Endothelial cell of umbilical vein (primary cell): ENCODE results near the gene PKP4. TPM values are rescaled to one million over a fixed set of nuclear protein-coding genes. Genes with fewer than 3 reads are reported as not detected.

Experiments used
- BruUV-seq: library from RNA; stranded (reverse); fragments of 400-500 nt; replicated peaks from 2 replicates; lab custom pipeline; 2021; lab: Mats Ljungman, UMichigan
- CTCF ChIA-PET: fragments of 300-600, 350-600 bp; sonication (Branson Sonifier 250); formaldehyde crosslinking; loops from one replicate; lab custom pipeline; 2021; ENCODE audit warnings: antibody characterized with exemption, inconsistent platforms; lab: Charles Lee
- POLR2A ChIA-PET: fragments of 300-600, 350-600 bp; sonication (Branson Sonifier 250); formaldehyde crosslinking; loops from one replicate; lab custom pipeline; 2021; ENCODE audit warnings: antibody characterized with exemption, inconsistent platforms; lab: Charles Lee
- DNase-seq: peaks from one replicate; pipeline ENCODE4 v3.0.0-alpha.2; 2011; ENCODE audit warnings: low read depth, low spot score
- FAIRE-seq: peaks from 2 replicates; lab custom pipeline; 2011; peaks lifted over from hg19 to GRCh38; lab: Jason Lieb, UNC
- H2AFZ ChIP-seq: 2 replicates; pipeline ENCODE4 v1.6.0; 2012; ENCODE audit warnings: low read depth, low read length, control low read depth, inconsistent platforms
- H3K27ac ChIP-seq: 2 replicates; pipeline ENCODE4 v1.5.1; 2011; ENCODE audit warnings: low read depth, mild to moderate bottlenecking, control low read depth, low read length, moderate library complexity; ENCODE audit not compliant: insufficient read depth
- H3K27me3 ChIP-seq, 2 experiments: 2 replicates each; pipeline versions ENCODE4 v1.6.0 to v1.6.1; 2011; ENCODE audit warnings: low read length in 2 of 2, mixed read lengths in 1 of 2; ENCODE audit not compliant: control insufficient read depth in 2 of 2, insufficient read depth in 2 of 2
- H3K36me3 ChIP-seq, 2 experiments: 2 replicates in 1 of 2; 3 replicates in 1 of 2; pipeline ENCODE4 v1.5.1; 2011; ENCODE audit warnings: low read length in 2 of 2, mild to moderate bottlenecking in 1 of 2, moderate library complexity in 1 of 2; ENCODE audit not compliant: control insufficient read depth in 2 of 2, insufficient read depth in 2 of 2; ENCODE audit errors: extremely low read depth in 1 of 2
- H3K4me1 ChIP-seq: 3 replicates; pipeline ENCODE4 v1.5.1; 2011; ENCODE audit warnings: mild to moderate bottlenecking, low read length; ENCODE audit not compliant: control insufficient read depth, insufficient read depth; ENCODE audit errors: extremely low read depth
- H3K4me2 ChIP-seq: 2 replicates; pipeline ENCODE4 v1.6.1; 2011; ENCODE audit warnings: low read length, control low read depth, mixed read lengths; ENCODE audit not compliant: insufficient read depth
- H3K4me3 ChIP-seq, 3 experiments: fragments of 200-600 bp in 1 of 3; sonication (generic), shearing (Covaris generic) in 1 of 3; replicated peaks in 1 of 3; 2 replicates each; pipeline ENCODE4 v1.5.1; 2011 to 2016; ENCODE audit warnings: control low read depth in 3 of 3, low read length in 3 of 3, mild to moderate bottlenecking in 2 of 3, inconsistent platforms in 1 of 3, low read depth in 1 of 3, moderate library complexity in 1 of 3; ENCODE audit not compliant: insufficient read depth in 1 of 3
- H3K79me2 ChIP-seq: 2 replicates; pipeline ENCODE4 v1.6.0; 2012; ENCODE audit warnings: low read length, inconsistent platforms; ENCODE audit not compliant: control insufficient read depth, insufficient read depth
- H3K9ac ChIP-seq: replicated peaks from 2 replicates; pipeline ENCODE3; 2011; ENCODE audit warnings: low read length, control low read depth; ENCODE audit not compliant: insufficient read depth; ENCODE audit errors: extremely low read depth
- H3K9me1 ChIP-seq: replicated peaks from 3 replicates; pipeline ENCODE4 v1.6.0; 2011; ENCODE audit warnings: mild to moderate bottlenecking, low read length; ENCODE audit not compliant: control insufficient read depth, insufficient read depth; ENCODE audit errors: extremely low read depth
- H3K9me3 ChIP-seq: replicated peaks from 2 replicates; pipeline ENCODE4 v1.5.1; 2012; ENCODE audit warnings: low read length, inconsistent platforms; ENCODE audit not compliant: control insufficient read depth, insufficient read depth
- H4K20me1 ChIP-seq: replicated peaks from 2 replicates; pipeline ENCODE3; 2011; ENCODE audit warnings: mild to moderate bottlenecking, low read length; ENCODE audit not compliant: control insufficient read depth, insufficient read depth; ENCODE audit errors: extremely low read depth
- EZH2 ChIP-seq: IDR thresholded peaks from 2 replicates; pipeline ENCODE4 v1.6.1; 2012; ENCODE audit warnings: borderline replicate concordance, low read depth, mild to moderate bottlenecking, moderate library complexity, low read length, inconsistent platforms; ENCODE audit not compliant: severe bottlenecking
- FOS ChIP-seq: IDR thresholded peaks from 2 replicates; pipeline ENCODE4 v1.6.1; 2011; ENCODE audit warnings: mild to moderate bottlenecking, low read length, moderate library complexity, borderline replicate concordance; ENCODE audit not compliant: insufficient read depth
- GATA2 ChIP-seq: IDR thresholded peaks from 2 replicates; pipeline ENCODE4 v1.7.0; 2011; ENCODE audit warnings: low read depth, mild to moderate bottlenecking, moderate library complexity, mixed read lengths, low read length; ENCODE audit not compliant: insufficient read length, insufficient read depth
- JUN ChIP-seq: IDR thresholded peaks from 2 replicates; pipeline ENCODE4 v1.6.1; 2011; ENCODE audit warnings: borderline replicate concordance, low read depth; ENCODE audit not compliant: insufficient read length, insufficient read depth
- MYC ChIP-seq: IDR thresholded peaks from one replicate; pipeline ENCODE4 v1.6.1; 2011; ENCODE audit warnings: mild to moderate bottlenecking, low read depth, low read length
- POLR2A ChIP-seq: IDR thresholded peaks from 2 replicates; pipeline ENCODE4 v1.6.1; 2012; ENCODE audit warnings: low read depth, mild to moderate bottlenecking, control low read depth, low read length
- POLR2AphosphoS5 ChIP-seq: IDR thresholded peaks from 2 replicates; pipeline ENCODE4 v1.6.1; 2012; ENCODE audit warnings: low read depth, mild to moderate bottlenecking, control low read depth, low read length, moderate library complexity; ENCODE audit not compliant: insufficient read depth
- dilution Hi-C: fragments of 300-500 bp; cut with MboI; formaldehyde crosslinking; loops from one replicate; pipeline ENCODE4 v1.15.0; 2019; ENCODE audit warnings: low sequenced_read_pairs; ENCODE audit not compliant: extremely low pct_ligation_motif_present
- intact Hi-C: fragments of 100-400 bp; cut with micrococcal nuclease; formaldehyde crosslinking; loops from one replicate; pipeline ENCODE4 v1.10.0; 2022
- polyA plus RNA-seq, 4 experiments: library from polyadenylated mRNA; depleted of rRNA in 3 of 4; stranded (reverse) in 3 of 4; unstranded in 1 of 4; fragments of >200 nt; gene quantifications; 2 replicates each; pipeline versions ENCODE4 v1.2.1 to v1.2.3, GENCODE V29; 2011 to 2012; ENCODE audit warnings: missing spikeins in 1 of 4
- total RNA-seq: library from RNA; stranded (reverse); gene quantifications from 2 replicates; pipeline ENCODE4 v1.2.3, GENCODE V29; 2021
- TF ChIP-seq, protein P1 (sequence below): IDR thresholded peaks from 2 replicates; pipeline ENCODE4 v1.6.1; 2011; ENCODE audit not compliant: insufficient read depth, insufficient read length
- TF ChIP-seq, protein P2 (sequence below), 2 donors: IDR thresholded peaks; 1 replicate in 1 of 2; 2 replicates in 1 of 2; pipeline ENCODE4 v1.5.1; 2011; ENCODE audit warnings: low read length in 2 of 2, mild to moderate bottlenecking in 2 of 2, moderate library complexity in 2 of 2, control low read depth in 1 of 2, inconsistent platforms in 1 of 2, low read depth in 1 of 2; ENCODE audit not compliant: insufficient read depth in 1 of 2; ENCODE audit errors: extremely low read depth in 1 of 2

PKP4 gene
- total and polyA plus RNA-seq, 2 donors (not counting 3 experiments of a cell fraction or from before 2014, with no cell fraction given) = 35.4 to 68.5 TPM

DNA sequence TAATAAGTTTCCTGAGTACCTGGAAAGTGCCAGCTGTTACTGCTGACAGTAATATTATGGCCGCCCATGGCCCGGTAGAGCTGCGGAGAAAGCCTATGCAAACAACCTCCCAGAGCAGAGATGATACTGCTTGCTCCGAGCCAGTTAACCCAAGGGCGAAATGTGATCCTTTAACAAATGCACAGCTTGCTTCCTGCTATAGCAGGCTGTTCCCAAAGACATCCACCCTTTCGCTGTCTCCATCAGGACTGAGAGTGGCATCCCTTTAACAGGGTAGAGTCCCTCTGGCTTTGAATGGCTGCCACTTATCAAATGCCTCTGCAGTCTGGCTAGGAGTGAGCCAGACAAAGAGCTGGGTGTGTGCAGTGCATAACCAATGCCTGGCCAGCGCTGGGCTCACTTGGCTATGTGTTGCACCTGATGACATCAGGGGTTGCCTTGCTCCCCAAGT lies 268.7 kb downstream of the PKP4 start:
- H2AFZ ChIP-seq = no peak overlapping the region
- DNase-seq (no peak), FAIRE-seq (no peak)
- H3K4me1 ChIP-seq = no peaks in the 10 kb centered on the region
- no peaks in the 10 kb centered on the region for H4K20me1 ChIP-seq
- no peak for TF ChIP-seq POLR2A
- no peak for TF ChIP-seq MYC
- TF ChIP-seq JUN = no peak
- no peak for TF ChIP-seq FOS
- TF ChIP-seq EZH2 = no peak
- TF ChIP-seq POLR2AphosphoS5 = no peak
- TF ChIP-seq, protein P1, sequence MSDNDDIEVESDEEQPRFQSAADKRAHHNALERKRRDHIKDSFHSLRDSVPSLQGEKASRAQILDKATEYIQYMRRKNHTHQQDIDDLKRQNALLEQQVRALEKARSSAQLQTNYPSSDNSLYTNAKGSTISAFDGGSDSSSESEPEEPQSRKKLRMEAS = no peak
- TF ChIP-seq, protein P2, sequence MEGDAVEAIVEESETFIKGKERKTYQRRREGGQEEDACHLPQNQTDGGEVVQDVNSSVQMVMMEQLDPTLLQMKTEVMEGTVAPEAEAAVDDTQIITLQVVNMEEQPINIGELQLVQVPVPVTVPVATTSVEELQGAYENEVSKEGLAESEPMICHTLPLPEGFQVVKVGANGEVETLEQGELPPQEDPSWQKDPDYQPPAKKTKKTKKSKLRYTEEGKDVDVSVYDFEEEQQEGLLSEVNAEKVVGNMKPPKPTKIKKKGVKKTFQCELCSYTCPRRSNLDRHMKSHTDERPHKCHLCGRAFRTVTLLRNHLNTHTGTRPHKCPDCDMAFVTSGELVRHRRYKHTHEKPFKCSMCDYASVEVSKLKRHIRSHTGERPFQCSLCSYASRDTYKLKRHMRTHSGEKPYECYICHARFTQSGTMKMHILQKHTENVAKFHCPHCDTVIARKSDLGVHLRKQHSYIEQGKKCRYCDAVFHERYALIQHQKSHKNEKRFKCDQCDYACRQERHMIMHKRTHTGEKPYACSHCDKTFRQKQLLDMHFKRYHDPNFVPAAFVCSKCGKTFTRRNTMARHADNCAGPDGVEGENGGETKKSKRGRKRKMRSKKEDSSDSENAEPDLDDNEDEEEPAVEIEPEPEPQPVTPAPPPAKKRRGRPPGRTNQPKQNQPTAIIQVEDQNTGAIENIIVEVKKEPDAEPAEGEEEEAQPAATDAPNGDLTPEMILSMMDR (IDR thresholded peaks at IDR 0.05; ENCODE audit: extremely low read depth in 1 of 2, insufficient read depth in 1 of 2, low read depth in 1 of 2, low read length in 2 of 2) = no peak
- TF ChIP-seq GATA2 = no peak
- H3K4me2 ChIP-seq = no peak overlapping the region
- ChIA-PET CTCF (interaction anchor here (1.0 to 2.1 kb wide), 3 partner anchors 12 to 14 kb away, joined by 3 to 5 read pairs (median 5); no protein-coding TSS in a partner anchor), POLR2A (no interaction called here)
- H3K9ac ChIP-seq = no peak overlapping the region
- intact Hi-C loops = no loop called here
- H3K9me3 ChIP-seq = no peaks in the 10 kb centered on the region
- H3K27me3 ChIP-seq = peaks cover 0 to 3% of the 10 kb centered on the region in 2 experiments
- no peaks in the 10 kb centered on the region for H3K79me2 ChIP-seq
- no peaks in the 10 kb centered on the region for H3K36me3 ChIP-seq
- no TSS peak for BruUV-seq
- no peak overlapping the region for H3K27ac ChIP-seq
- H3K9me1 ChIP-seq = no peaks in the 10 kb centered on the region
- dilution Hi-C loops = no loop called here
- no peak overlapping the region for H3K4me3 ChIP-seq
